Gastroesophageal sphincter (tissue), 4 donors: ENCODE measurements around the gene FAM149B1. TPM values are rescaled to one million over a fixed set of nuclear protein-coding genes. Genes with fewer than 3 reads are reported as not detected.

Experiments
- ATAC-seq: fragments of 150-250 bp; one replicate; pipeline ENCODE4 v1.9.1; 2016; ENCODE audit warnings: mild to moderate bottlenecking, moderate library complexity
- H3K27ac ChIP-seq, 4 donors: fragments of 200-600 bp; sonication (generic) in 3 of 4; 1 replicate in 3 of 4; 2 replicates in 1 of 4; pipeline ENCODE4 v1.5.1; 2016 to 2019
- H3K27me3 ChIP-seq: fragments of 200-600 bp; sonication (generic); one replicate; pipeline ENCODE4 v1.5.1; 2019
- H3K36me3 ChIP-seq, 2 donors: fragments of 200-600 bp; sonication (generic); one replicate each; pipeline ENCODE4 v1.5.1; 2019; ENCODE audit warnings: control low read depth in 1 of 2
- H3K4me1 ChIP-seq, 3 donors: fragments of 200-600 bp; sonication (generic); 1 replicate in 2 of 3; 2 replicates in 1 of 3; pipeline ENCODE4 v1.5.1; 2016 to 2019; ENCODE audit warnings: control low read depth in 2 of 3
- H3K4me3 ChIP-seq, 2 donors: fragments of 200-600 bp; sonication (generic); one replicate each; pipeline ENCODE4 v1.5.1; 2019; ENCODE audit warnings: mild to moderate bottlenecking in 1 of 2, moderate library complexity in 1 of 2
- H3K9me3 ChIP-seq, 3 donors: fragments of 200-600 bp; sonication (generic); one replicate each; pipeline ENCODE4 v1.5.1; 2017 to 2019; ENCODE audit warnings: control low read depth in 2 of 3
- EP300 ChIP-seq: sonication (generic); formaldehyde crosslinking; IDR thresholded peaks from one replicate; pipeline ENCODE4 v1.6.1; 2017; ENCODE audit warnings: antibody characterized with exemption, mild to moderate bottlenecking
- POLR2A ChIP-seq, 2 donors: fragments of 450-650 bp; IDR thresholded peaks; one replicate each; pipeline ENCODE4 v1.6.1; 2017; ENCODE audit warnings: antibody characterized with exemption in 2 of 2, mild to moderate bottlenecking in 2 of 2, moderate library complexity in 1 of 2
- POLR2AphosphoS5 ChIP-seq: sonication (generic); formaldehyde crosslinking; IDR thresholded peaks from one replicate; pipeline ENCODE4 v1.6.1; 2017; ENCODE audit warnings: antibody characterized with exemption
- WGBS, 2 donors: methylation state at CpG; one replicate each; pipeline ENCODE4 v1.1.5; 2018; ENCODE audit warnings: low coverage in 1 of 2; 5-methylcytosine and 5-hydroxymethylcytosine counted together
- total RNA-seq, 4 donors: library from RNA; depleted of rRNA; stranded (reverse); fragments of >200 nt; gene quantifications; one replicate each; pipeline ENCODE4 v1.1.0, GENCODE V29; 2016
- TF ChIP-seq, protein P1 (sequence below), 4 experiments: fragments of 200-600 bp in 2 of 4; fragments of 450-650 bp in 2 of 4; sonication (generic) in 1 of 4; IDR thresholded peaks; one replicate each; pipeline ENCODE4 v1.5.1; 2017 to 2019; ENCODE audit warnings: antibody characterized with exemption in 4 of 4, mild to moderate bottlenecking in 2 of 4, moderate library complexity in 2 of 4

Gene FAM149B1
- total RNA-seq, 4 donors from 2014 or later: 10.9 to 16.2 (median 15.2) TPM

DNA sequence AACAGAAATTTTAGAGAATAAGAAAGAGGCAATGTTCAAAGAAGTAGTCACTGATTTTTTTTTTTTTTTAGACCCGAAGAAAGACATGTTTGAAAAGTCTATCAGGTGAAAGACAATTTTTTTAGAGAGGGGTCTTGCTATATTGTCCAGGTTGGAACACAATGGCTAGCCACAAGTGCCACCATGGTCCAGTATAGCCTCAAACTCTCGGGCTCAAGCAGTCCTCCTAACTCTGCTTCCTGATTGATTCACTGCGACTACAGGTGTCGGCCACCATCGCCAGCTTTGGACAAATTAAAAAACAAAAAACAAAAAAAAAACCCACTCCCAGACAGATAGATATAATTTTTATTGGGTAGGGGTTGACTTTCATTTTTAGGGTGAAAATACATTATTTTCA is 22.3 kb downstream of the FAM149B1 start:
- TF ChIP-seq POLR2A (IDR thresholded peaks at IDR 0.05) (no peak), EP300 (no peak), POLR2AphosphoS5 (no peak)
- TF ChIP-seq, protein P1, sequence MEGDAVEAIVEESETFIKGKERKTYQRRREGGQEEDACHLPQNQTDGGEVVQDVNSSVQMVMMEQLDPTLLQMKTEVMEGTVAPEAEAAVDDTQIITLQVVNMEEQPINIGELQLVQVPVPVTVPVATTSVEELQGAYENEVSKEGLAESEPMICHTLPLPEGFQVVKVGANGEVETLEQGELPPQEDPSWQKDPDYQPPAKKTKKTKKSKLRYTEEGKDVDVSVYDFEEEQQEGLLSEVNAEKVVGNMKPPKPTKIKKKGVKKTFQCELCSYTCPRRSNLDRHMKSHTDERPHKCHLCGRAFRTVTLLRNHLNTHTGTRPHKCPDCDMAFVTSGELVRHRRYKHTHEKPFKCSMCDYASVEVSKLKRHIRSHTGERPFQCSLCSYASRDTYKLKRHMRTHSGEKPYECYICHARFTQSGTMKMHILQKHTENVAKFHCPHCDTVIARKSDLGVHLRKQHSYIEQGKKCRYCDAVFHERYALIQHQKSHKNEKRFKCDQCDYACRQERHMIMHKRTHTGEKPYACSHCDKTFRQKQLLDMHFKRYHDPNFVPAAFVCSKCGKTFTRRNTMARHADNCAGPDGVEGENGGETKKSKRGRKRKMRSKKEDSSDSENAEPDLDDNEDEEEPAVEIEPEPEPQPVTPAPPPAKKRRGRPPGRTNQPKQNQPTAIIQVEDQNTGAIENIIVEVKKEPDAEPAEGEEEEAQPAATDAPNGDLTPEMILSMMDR (IDR thresholded peaks at IDR 0.05): no peak
- ATAC-seq: no peak
- no peaks in the 10 kb centered on the region for H3K9me3 ChIP-seq
- no peaks in the 10 kb centered on the region for H3K4me1 ChIP-seq
- H3K27ac ChIP-seq: no peak overlapping the region
- no peak overlapping the region for H3K4me3 ChIP-seq
- 91 to 95% methylated on average over 4 to 5 of the region's 5 CpGs for WGBS, 2 donors
- peaks cover 0 to 30% of the 10 kb centered on the region in 2 donors for H3K36me3 ChIP-seq
- no peaks in the 10 kb centered on the region for H3K27me3 ChIP-seq

DNA sequence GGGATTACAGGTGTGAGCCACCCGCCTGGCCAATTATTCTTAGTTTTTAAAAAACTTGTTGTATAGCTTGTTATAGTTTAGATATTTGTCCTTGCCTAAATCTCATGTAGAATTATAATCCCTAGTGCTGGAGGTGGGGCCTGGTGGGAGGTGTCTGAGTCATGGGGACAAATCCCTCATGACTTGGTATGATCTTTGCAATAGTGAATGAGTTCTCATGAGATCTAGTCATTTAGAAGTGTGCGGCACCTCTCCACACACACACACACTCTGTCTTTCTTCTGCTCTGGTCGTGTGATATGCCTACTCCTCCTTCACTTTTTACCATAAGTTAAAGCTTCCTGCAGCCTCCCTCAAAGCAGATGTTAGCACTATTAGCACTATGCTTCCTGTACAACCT is 37.2 kb downstream of the FAM149B1 start:
- WGBS, 2 donors: 83 to 84% methylated on average over 2 to 3 of the region's 3 CpGs
- no peaks in the 10 kb centered on the region for H3K4me1 ChIP-seq
- no peak overlapping the region for H3K4me3 ChIP-seq
- TF ChIP-seq EP300: no peak
- TF ChIP-seq POLR2A (IDR thresholded peaks at IDR 0.05): no peak
- TF ChIP-seq, protein P1 (IDR thresholded peaks at IDR 0.05): no peak
- no peak for TF ChIP-seq POLR2AphosphoS5
- peaks cover 0 to 40% of the 10 kb centered on the region in 2 donors for H3K36me3 ChIP-seq
- H3K27ac ChIP-seq: no peak overlapping the region
- no peak for ATAC-seq
- H3K9me3 ChIP-seq: no peaks in the 10 kb centered on the region
- H3K27me3 ChIP-seq: no peaks in the 10 kb centered on the region

DNA sequence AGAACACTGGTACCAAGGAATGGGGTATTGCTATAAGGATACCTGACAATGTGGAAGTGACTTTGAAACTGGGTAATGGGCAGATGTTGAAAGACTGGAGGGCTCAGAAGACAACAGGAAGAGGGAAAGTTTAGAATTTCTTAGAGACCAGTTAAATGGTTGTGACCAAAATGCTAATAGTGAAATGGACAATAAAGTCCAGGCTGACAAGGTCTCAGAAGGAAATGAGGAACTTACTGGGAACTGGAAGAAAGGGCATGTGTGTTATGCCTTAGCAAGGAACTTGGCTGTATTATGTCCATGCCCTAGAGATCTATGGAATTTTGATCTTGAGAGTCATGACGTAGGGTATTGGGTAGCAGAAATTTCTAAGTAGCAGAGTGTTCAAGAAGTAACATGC is 38.0 kb downstream of the FAM149B1 start:
- no peak for ATAC-seq

DNA sequence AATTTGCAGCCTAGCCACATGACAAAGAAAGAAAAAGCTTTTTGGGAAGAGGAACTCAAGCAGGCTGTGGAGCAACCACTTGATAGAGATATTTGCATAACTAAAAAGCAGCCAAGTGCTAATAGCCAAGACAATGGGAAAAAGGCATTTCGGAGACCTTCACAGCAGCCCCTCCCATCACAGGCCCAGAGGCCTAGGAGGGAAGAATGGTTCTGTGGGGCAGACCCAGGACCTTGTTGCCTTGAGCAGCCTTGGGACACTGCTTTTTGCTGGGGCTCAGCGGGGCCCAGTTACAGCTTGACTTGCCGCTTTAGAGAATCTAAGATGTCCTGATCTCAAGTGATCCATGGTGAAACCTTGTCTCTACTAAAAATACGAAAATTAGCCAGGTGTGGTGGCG is 38.5 kb downstream of the FAM149B1 start:
- ATAC-seq: no peak
- peaks cover 0 to 39% of the 10 kb centered on the region in 2 donors for H3K36me3 ChIP-seq
- H3K27ac ChIP-seq: no peak overlapping the region
- 83 to 95% methylated on average over 1 to 3 of the region's 5 CpGs for WGBS, 2 donors
- no peaks in the 10 kb centered on the region for H3K9me3 ChIP-seq
- no peak overlapping the region for H3K4me3 ChIP-seq
- H3K4me1 ChIP-seq: no peaks in the 10 kb centered on the region
- no peak for TF ChIP-seq EP300
- TF ChIP-seq POLR2A (IDR thresholded peaks at IDR 0.05): no peak
- TF ChIP-seq, protein P1 (IDR thresholded peaks at IDR 0.05): no peak
- TF ChIP-seq POLR2AphosphoS5: no peak
- no peaks in the 10 kb centered on the region for H3K27me3 ChIP-seq

More for the DNA sequence above, 38.0 kb downstream of the FAM149B1 start:
- Histone ChIP-seq H3K9me3 (no peaks in the 10 kb centered on the region), H3K27ac (no peak overlapping the region), H3K4me1 (no peaks in the 10 kb centered on the region), H3K4me3 (no peak overlapping the region), H3K27me3 (no peaks in the 10 kb centered on the region), H3K36me3 (peaks cover 0 to 40% of the 10 kb centered on the region in 2 donors)
- 100% methylated on average over 1 of the region's 1 CpG for WGBS, 2 donors
- no peak for TF ChIP-seq POLR2A (IDR thresholded peaks at IDR 0.05)
- TF ChIP-seq, protein P1 (IDR thresholded peaks at IDR 0.05): no peak

DNA sequence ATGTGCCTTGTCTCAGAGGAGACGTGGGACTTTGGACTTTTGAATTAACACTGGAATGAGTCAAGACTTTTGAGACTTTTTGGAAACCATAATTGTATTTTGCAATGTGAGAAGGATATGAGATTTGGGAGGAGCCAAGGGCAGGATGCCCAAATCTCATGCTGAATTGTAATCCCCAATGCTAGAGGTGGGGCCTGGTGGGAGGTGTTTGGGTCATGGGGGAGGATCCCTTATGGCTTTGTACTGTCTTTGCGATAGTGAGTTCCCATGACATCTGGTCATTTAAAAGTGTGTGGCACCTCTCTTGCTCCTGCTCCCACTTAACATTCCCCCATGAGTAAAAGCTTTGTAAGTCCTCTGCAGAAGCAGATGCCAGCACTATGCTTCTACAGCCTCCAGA is 40.0 kb downstream of the FAM149B1 start:
- no peak overlapping the region for H3K27ac ChIP-seq
- peaks cover 0 to 28% of the 10 kb centered on the region in 2 donors for H3K36me3 ChIP-seq
- H3K4me1 ChIP-seq: peaks cover 0 to 9% (median 0%) of the 10 kb centered on the region in 3 donors
- no peak overlapping the region for H3K4me3 ChIP-seq
- WGBS, 2 donors: 67 to 82% methylated on average over 1 to 2 of the region's 2 CpGs
- H3K27me3 ChIP-seq: no peaks in the 10 kb centered on the region
- no peaks in the 10 kb centered on the region for H3K9me3 ChIP-seq
- peak; percentile 63 for ATAC-seq
- TF ChIP-seq EP300 (no peak), POLR2AphosphoS5 (no peak), POLR2A (IDR thresholded peaks at IDR 0.05) (no peak)
- TF ChIP-seq, protein P1 (IDR thresholded peaks at IDR 0.05): no peak
